GM23338 (cell line): ENCODE data around the gene COLEC12. TPM values are rescaled to one million over a fixed set of nuclear protein-coding genes. Genes with fewer than 3 reads are reported as not detected.

Experiments used
- ATAC-seq: fragments of 200-7000 bp; cut with Tn5 transposase; 3 replicates; pipeline ENCODE4 v1.9.1; 2020
- DNase-seq: peaks from one replicate; pipeline ENCODE4 v3.0.0-alpha.2; 2015; ENCODE audit warnings: low spot score
- H2AFZ ChIP-seq: fragments of 200-600 bp; sonication (generic); 2 replicates; pipeline ENCODE4 v1.8.0; 2016; ENCODE audit warnings: antibody characterized with exemption, mild to moderate bottlenecking, moderate library complexity
- H3F3A ChIP-seq: fragments of 200-600 bp; sonication (generic); replicated peaks from 2 replicates; pipeline ENCODE4 v1.8.0; 2017; ENCODE audit warnings: antibody characterized with exemption, mixed run types, low read depth
- H3K27ac ChIP-seq: fragments of 200-600 bp; sonication (generic); 2 replicates; pipeline ENCODE4 v1.6.1; 2016; ENCODE audit warnings: low read depth
- H3K27me3 ChIP-seq: fragments of 200-600 bp; sonication (generic); 2 replicates; pipeline ENCODE4 v1.8.0; 2016; ENCODE audit warnings: mild to moderate bottlenecking, mixed run types, moderate library complexity; ENCODE audit not compliant: insufficient read depth
- H3K36me3 ChIP-seq: fragments of 200-600 bp; sonication (generic); 2 replicates; pipeline ENCODE4 v1.8.0; 2016; ENCODE audit warnings: mild to moderate bottlenecking; ENCODE audit not compliant: insufficient read depth
- H3K4me1 ChIP-seq: fragments of 200-600 bp; sonication (generic); 2 replicates; pipeline ENCODE4 v1.8.0; 2016; ENCODE audit warnings: mild to moderate bottlenecking, moderate library complexity; ENCODE audit not compliant: insufficient read depth
- H3K4me2 ChIP-seq: fragments of 200-600 bp; sonication (generic); 2 replicates; pipeline ENCODE4 v1.7.1; 2017; ENCODE audit warnings: mixed run types
- H3K4me3 ChIP-seq: fragments of 200-600 bp; sonication (generic); 2 replicates; pipeline ENCODE4 v1.6.1; 2016; ENCODE audit warnings: mixed run types
- H3K79me2 ChIP-seq: fragments of 200-600 bp; sonication (generic); replicated peaks from 2 replicates; pipeline ENCODE4 v1.8.0; 2017; ENCODE audit warnings: mild to moderate bottlenecking; ENCODE audit not compliant: insufficient read depth
- H3K9me2 ChIP-seq: fragments of 200-600 bp; sonication (generic); 2 replicates; pipeline ENCODE4 v1.8.0; 2017; ENCODE audit not compliant: insufficient read depth
- H4K20me1 ChIP-seq: fragments of 200-600 bp; sonication (generic); replicated peaks from 2 replicates; pipeline ENCODE4 v1.8.0; 2017; ENCODE audit warnings: mild to moderate bottlenecking; ENCODE audit not compliant: insufficient read depth
- H3K27ac Mint-ChIP-seq: 2 replicates; pipeline ENCODE4 v1.8.0; 2020; ENCODE audit warnings: inconsistent platforms, mild to moderate bottlenecking, moderate library complexity, mixed read lengths
- H3K27me3 Mint-ChIP-seq: 3 replicates; pipeline ENCODE4 v1.8.0; 2022; ENCODE audit warnings: low read depth, mild to moderate bottlenecking, moderate library complexity, mixed read lengths, inconsistent platforms; ENCODE audit not compliant: insufficient read depth, poor library complexity
- H3K36me3 Mint-ChIP-seq: 3 replicates; pipeline ENCODE4 v1.8.0; 2021; ENCODE audit warnings: low read depth, mild to moderate bottlenecking, inconsistent platforms, moderate library complexity, mixed read lengths
- H3K4me1 Mint-ChIP-seq: 3 replicates; pipeline ENCODE4 v1.8.0; 2020; ENCODE audit warnings: mild to moderate bottlenecking, inconsistent platforms, mixed read lengths
- H3K4me3 Mint-ChIP-seq: 3 replicates; pipeline ENCODE4 v1.8.0; 2021; ENCODE audit warnings: moderate library complexity, mild to moderate bottlenecking, inconsistent platforms, mixed read lengths
- H3K9me3 Mint-ChIP-seq: 3 replicates; pipeline ENCODE4 v1.8.0; 2020; ENCODE audit warnings: moderate library complexity, mild to moderate bottlenecking, inconsistent platforms, mixed read lengths
- CREB1 ChIP-seq: fragments of 250-450 bp; sonication (Bioruptor Pico); IDR thresholded peaks from 2 replicates; pipeline ENCODE4 v1.5.0; 2020; ENCODE audit warnings: low read depth, mild to moderate bottlenecking, moderate library complexity
- CTCF ChIP-seq, 2 experiments: fragments of 200-600 bp in 1 of 2; sonication (generic) in 1 of 2; conservative IDR thresholded peaks; 2 replicates each; pipeline versions ENCODE4 v1.5.1 to v1.6.1; 2016 to 2017; ENCODE audit warnings: antibody characterized with exemption in 2 of 2, low read depth in 2 of 2, mild to moderate bottlenecking in 2 of 2, moderate library complexity in 1 of 2
- ETS1 ChIP-seq: IDR thresholded peaks from 2 replicates; pipeline ENCODE4 v1.6.1; 2016; ENCODE audit warnings: antibody characterized with exemption
- EZH2 ChIP-seq: fragments of 200-600 bp; sonication (generic); IDR thresholded peaks from one replicate; pipeline ENCODE4 v1.8.0; 2017; ENCODE audit warnings: antibody characterized with exemption, mild to moderate bottlenecking, low read depth; ENCODE audit not compliant: unreplicated experiment
- EZH2phosphoT487 ChIP-seq: fragments of 200-600 bp; sonication (generic); IDR thresholded peaks from one replicate; pipeline ENCODE4 v1.8.1; 2018; ENCODE audit warnings: antibody characterized with exemption; ENCODE audit not compliant: unreplicated experiment
- JUNB ChIP-seq: IDR thresholded peaks from one replicate; pipeline ENCODE4 v1.6.1; 2016; ENCODE audit warnings: antibody characterized with exemption; ENCODE audit not compliant: unreplicated experiment
- NANOG ChIP-seq: IDR thresholded peaks from 2 replicates; pipeline ENCODE4 v1.6.1; 2016; ENCODE audit warnings: antibody characterized with exemption, borderline replicate concordance
- POLR2AphosphoS5 ChIP-seq: IDR thresholded peaks from 2 replicates; pipeline ENCODE4 v1.6.1; 2016; ENCODE audit warnings: antibody characterized with exemption, low read depth
- REST ChIP-seq: IDR thresholded peaks from one replicate; pipeline ENCODE4 v1.6.1; 2018; ENCODE audit warnings: antibody characterized with exemption; ENCODE audit not compliant: unreplicated experiment
- STAT1 ChIP-seq: IDR thresholded peaks from one replicate; pipeline ENCODE4 v1.6.1; 2016; ENCODE audit warnings: antibody characterized with exemption; ENCODE audit not compliant: unreplicated experiment
- ZNF114 ChIP-seq: fragments of 250-450 bp; sonication (Bioruptor Pico); IDR thresholded peaks from 2 replicates; pipeline ENCODE4 v1.5.0; 2020; ENCODE audit warnings: mild to moderate bottlenecking, moderate library complexity
- ZNF331 ChIP-seq: fragments of 250-450 bp; sonication (Bioruptor Pico); IDR thresholded peaks from 2 replicates; pipeline ENCODE4 v1.5.0; 2020; ENCODE audit warnings: low read depth, mild to moderate bottlenecking, moderate library complexity
- polyA plus RNA-seq: library from polyadenylated mRNA; unstranded; fragments of >200 nt; fragmentation: Nextera tagmentation; extraction: Ambion mirVana; gene quantifications from 2 replicates; pipeline ENCODE4 v1.2.1, GENCODE V29; 2016
- total RNA-seq: library from RNA; depleted of rRNA; stranded (reverse); fragments of >200 nt; shearing (Covaris generic); gene quantifications from 2 replicates; pipeline ENCODE4 v1.2.3, GENCODE V29; 2014
- TF ChIP-seq, protein P1 (sequence below): fragments of 250-450 bp; sonication (Bioruptor Pico); IDR thresholded peaks from 2 replicates; pipeline ENCODE4 v1.5.0; 2020; ENCODE audit warnings: mild to moderate bottlenecking, moderate library complexity

Gene COLEC12
- total and polyA plus RNA-seq, 2 experiments from 2014 or later = 1.1 to 3.2 TPM

DNA sequence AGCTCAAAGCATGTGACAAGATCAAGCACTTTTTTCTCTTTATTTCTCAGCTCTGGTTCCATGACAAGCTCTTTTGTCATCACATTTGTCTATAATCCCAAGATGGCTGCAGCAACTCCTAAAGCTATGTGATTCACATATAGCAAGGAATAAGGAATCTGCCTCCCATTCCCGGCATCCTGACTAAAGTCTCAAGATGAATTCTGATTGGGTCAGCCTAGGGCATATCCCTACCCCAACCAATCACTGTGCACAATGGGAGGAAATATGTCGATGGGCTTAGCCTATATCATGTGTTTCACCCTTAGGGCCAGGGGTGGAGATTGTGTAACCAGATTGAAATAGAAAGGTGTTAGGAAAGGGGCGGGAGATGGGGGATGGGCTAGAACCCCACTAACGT lies 23.1 kb upstream of the COLEC12 start:
- Histone ChIP-seq H3K4me1 (no peaks in the 10 kb centered on the region), H3K27me3 (no peaks in the 10 kb centered on the region), H3K79me2 (no peaks in the 10 kb centered on the region), H3K4me2 (no peak overlapping the region), H3F3A (no peaks in the 10 kb centered on the region), H4K20me1 (no peaks in the 10 kb centered on the region), H3K4me3 (no peak overlapping the region), H2AFZ (no peak overlapping the region), H3K27ac (no peak overlapping the region), H3K9me2 (no peaks in the 10 kb centered on the region), H3K36me3 (no peaks in the 10 kb centered on the region)
- DNase-seq (peak; percentile 37), ATAC-seq (peak; percentile 31; the same call in 1 of the 3 replicates)
- Mint-ChIP-seq H3K9me3 (no peaks in the 10 kb centered on the region), H3K4me1 (peaks cover 8% of the 10 kb centered on the region; the same call in 1 of the 3 replicates), H3K36me3 (no peaks in the 10 kb centered on the region), H3K4me3 (no peak overlapping the region), H3K27ac (no peak overlapping the region), H3K27me3 (peaks cover 5% of the 10 kb centered on the region)
- no peak for TF ChIP-seq EZH2
- TF ChIP-seq CREB1 (CRISPR knock-in tag) = no peak
- no peak for TF ChIP-seq CTCF (conservative IDR thresholded peaks at IDR 0.05; ENCODE audit: low read depth in 2 of 2)
- no peak for TF ChIP-seq ZNF331 (CRISPR knock-in tag)
- no peak for TF ChIP-seq JUNB
- no peak for TF ChIP-seq EZH2phosphoT487
- no peak for TF ChIP-seq REST
- TF ChIP-seq, protein P1, sequence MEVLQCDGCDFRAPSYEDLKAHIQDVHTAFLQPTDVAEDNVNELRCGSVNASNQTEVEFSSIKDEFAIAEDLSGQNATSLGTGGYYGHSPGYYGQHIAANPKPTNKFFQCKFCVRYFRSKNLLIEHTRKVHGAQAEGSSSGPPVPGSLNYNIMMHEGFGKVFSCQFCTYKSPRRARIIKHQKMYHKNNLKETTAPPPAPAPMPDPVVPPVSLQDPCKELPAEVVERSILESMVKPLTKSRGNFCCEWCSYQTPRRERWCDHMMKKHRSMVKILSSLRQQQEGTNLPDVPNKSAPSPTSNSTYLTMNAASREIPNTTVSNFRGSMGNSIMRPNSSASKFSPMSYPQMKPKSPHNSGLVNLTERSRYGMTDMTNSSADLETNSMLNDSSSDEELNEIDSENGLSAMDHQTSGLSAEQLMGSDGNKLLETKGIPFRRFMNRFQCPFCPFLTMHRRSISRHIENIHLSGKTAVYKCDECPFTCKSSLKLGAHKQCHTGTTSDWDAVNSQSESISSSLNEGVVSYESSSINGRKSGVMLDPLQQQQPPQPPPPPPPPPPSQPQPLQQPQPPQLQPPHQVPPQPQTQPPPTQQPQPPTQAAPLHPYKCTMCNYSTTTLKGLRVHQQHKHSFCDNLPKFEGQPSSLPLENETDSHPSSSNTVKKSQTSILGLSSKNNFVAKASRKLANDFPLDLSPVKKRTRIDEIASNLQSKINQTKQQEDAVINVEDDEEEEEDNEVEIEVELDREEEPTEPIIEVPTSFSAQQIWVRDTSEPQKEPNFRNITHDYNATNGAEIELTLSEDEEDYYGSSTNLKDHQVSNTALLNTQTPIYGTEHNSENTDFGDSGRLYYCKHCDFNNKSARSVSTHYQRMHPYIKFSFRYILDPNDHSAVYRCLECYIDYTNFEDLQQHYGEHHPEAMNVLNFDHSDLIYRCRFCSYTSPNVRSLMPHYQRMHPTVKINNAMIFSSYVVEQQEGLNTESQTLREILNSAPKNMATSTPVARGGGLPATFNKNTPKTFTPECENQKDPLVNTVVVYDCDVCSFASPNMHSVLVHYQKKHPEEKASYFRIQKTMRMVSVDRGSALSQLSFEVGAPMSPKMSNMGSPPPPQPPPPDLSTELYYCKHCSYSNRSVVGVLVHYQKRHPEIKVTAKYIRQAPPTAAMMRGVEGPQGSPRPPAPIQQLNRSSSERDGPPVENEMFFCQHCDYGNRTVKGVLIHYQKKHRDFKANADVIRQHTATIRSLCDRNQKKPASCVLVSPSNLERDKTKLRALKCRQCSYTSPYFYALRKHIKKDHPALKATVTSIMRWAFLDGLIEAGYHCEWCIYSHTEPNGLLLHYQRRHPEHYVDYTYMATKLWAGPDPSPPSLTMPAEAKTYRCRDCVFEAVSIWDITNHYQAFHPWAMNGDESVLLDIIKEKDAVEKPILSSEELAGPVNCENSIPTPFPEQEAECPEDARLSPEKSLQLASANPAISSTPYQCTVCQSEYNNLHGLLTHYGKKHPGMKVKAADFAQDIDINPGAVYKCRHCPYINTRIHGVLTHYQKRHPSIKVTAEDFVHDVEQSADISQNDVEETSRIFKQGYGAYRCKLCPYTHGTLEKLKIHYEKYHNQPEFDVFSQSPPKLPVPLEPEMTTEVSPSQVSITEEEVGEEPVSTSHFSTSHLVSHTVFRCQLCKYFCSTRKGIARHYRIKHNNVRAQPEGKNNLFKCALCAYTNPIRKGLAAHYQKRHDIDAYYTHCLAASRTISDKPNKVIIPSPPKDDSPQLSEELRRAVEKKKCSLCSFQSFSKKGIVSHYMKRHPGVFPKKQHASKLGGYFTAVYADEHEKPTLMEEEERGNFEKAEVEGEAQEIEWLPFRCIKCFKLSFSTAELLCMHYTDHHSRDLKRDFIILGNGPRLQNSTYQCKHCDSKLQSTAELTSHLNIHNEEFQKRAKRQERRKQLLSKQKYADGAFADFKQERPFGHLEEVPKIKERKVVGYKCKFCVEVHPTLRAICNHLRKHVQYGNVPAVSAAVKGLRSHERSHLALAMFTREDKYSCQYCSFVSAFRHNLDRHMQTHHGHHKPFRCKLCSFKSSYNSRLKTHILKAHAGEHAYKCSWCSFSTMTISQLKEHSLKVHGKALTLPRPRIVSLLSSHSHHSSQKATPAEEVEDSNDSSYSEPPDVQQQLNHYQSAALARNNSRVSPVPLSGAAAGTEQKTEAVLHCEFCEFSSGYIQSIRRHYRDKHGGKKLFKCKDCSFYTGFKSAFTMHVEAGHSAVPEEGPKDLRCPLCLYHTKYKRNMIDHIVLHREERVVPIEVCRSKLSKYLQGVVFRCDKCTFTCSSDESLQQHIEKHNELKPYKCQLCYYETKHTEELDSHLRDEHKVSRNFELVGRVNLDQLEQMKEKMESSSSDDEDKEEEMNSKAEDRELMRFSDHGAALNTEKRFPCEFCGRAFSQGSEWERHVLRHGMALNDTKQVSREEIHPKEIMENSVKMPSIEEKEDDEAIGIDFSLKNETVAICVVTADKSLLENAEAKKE (CRISPR knock-in tag) = no peak
- TF ChIP-seq NANOG = no peak
- no peak for TF ChIP-seq POLR2AphosphoS5
- TF ChIP-seq ZNF114 (CRISPR knock-in tag) = no peak
- TF ChIP-seq STAT1 = no peak
- no peak for TF ChIP-seq ETS1
